Astrocyte of the spinal cord (primary cell): ENCODE measurements around the gene NAA25.
"Not testable (repeated sequence)": the region's sequence is repeated elsewhere in the genome, so short reads cannot be mapped to it uniquely, and the experiment has no call there.

Experiments
- DNase-seq: peaks from one replicate; pipeline ENCODE4 v3.0.0; 2011; ENCODE audit warnings: low read depth, low spot score
- H3K4me3 ChIP-seq: 2 replicates; pipeline ENCODE4 v1.5.1; 2011; ENCODE audit warnings: low read depth, mild to moderate bottlenecking, low read length, moderate library complexity
- in situ Hi-C: cut with HindIII; loops from 2 replicates; pipeline ENCODE4 v1.10.0; 2017; ENCODE audit warnings: low sequenced_read_pairs
- TF ChIP-seq, protein P1 (sequence below): IDR thresholded peaks from 2 replicates; pipeline ENCODE4 v1.5.1; 2012; ENCODE audit warnings: low read depth, mild to moderate bottlenecking, low read length, inconsistent platforms

NAA25 gene

DNA sequence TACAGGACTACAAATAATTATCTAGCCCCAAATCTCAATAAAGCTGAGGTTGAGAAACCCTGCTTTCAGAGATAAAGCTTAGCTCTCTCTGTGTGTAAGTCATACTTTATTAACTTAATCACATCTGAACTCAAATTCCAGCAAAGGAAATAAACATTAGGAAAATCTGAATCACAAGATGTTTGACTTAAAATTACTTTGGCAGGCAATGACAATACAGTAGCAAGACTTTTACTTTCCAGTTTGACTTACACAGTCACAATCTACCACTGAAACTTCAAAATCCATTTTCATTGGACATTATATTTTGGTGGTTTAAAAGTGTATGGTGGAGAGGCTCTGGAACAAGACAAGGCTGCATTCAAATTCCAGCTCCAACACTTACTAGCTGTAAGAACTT, 107.0 kb downstream of the NAA25 start:
- no peak for DNase-seq
- TF ChIP-seq, protein P1, sequence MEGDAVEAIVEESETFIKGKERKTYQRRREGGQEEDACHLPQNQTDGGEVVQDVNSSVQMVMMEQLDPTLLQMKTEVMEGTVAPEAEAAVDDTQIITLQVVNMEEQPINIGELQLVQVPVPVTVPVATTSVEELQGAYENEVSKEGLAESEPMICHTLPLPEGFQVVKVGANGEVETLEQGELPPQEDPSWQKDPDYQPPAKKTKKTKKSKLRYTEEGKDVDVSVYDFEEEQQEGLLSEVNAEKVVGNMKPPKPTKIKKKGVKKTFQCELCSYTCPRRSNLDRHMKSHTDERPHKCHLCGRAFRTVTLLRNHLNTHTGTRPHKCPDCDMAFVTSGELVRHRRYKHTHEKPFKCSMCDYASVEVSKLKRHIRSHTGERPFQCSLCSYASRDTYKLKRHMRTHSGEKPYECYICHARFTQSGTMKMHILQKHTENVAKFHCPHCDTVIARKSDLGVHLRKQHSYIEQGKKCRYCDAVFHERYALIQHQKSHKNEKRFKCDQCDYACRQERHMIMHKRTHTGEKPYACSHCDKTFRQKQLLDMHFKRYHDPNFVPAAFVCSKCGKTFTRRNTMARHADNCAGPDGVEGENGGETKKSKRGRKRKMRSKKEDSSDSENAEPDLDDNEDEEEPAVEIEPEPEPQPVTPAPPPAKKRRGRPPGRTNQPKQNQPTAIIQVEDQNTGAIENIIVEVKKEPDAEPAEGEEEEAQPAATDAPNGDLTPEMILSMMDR, result no peak
- in situ Hi-C loops, result no loop called here
- no peak overlapping the region for H3K4me3 ChIP-seq

DNA sequence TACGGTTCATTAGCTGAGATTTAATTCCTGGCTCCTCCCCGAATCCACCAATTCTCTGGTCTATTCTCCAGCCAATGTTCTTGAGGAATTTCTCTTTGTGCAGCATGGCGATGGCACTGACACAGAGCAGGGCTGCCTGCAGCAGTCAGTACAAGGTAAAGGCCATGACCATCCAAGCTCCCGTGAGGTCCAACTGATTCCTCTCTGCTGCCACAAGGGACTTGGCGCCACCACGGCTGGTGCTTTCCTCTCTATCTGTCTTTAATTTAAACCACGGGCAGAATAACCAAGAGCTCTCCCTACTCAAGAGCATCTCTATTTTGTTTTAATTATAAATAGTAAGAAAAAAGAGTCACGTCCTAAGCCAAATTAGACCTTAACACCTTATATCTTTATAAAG, 107.8 kb downstream of the NAA25 start:
- TF ChIP-seq, protein P1, result no peak
- no peak for DNase-seq
- in situ Hi-C loops, result no loop called here
- H3K4me3 ChIP-seq, result no peak overlapping the region

DNA sequence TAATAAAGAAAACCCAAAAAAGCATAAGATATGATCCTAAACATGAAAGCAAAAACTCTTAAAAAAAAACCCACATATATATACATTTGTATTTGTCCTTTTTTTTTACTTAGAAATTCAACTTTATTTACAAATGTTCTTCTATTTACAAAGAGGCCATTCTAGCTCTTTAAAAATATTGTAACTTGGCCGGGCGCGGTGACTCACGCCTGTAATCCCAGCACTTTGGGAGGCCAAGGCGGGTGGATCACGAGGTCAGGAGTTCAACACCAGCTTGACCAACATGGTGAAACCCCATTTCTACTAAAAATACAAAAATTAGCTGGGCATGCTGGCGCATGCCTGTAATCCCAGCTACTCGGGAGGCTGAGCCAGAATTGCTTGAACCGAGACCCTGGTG, 109.5 kb downstream of the NAA25 start:
- in situ Hi-C loops, H3K4me3 ChIP-seq, DNase-seq: not testable (repeated sequence)

DNA sequence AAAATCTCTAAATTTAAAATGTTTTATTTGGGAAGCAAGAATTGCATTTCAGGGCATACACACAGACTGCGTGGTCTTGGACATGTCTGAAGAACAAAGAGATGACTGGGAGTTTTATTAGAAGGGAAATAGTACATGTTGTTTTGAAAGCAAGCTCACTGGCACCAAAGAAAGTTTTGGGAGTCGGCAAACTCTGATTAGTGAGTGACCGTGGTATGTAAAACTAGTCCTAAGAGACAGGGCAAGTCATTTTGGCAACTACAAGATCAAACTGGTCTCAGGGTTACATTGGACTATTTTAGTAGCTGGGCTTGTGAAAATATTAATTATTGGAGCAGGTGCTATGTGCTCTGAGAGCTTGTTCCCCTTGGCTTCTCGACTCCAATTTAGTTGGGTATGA, 110.6 kb downstream of the NAA25 start:
- H3K4me3 ChIP-seq, result no peak overlapping the region
- TF ChIP-seq, protein P1, result no peak
- in situ Hi-C loops, result no loop called here
- DNase-seq, result no peak

DNA sequence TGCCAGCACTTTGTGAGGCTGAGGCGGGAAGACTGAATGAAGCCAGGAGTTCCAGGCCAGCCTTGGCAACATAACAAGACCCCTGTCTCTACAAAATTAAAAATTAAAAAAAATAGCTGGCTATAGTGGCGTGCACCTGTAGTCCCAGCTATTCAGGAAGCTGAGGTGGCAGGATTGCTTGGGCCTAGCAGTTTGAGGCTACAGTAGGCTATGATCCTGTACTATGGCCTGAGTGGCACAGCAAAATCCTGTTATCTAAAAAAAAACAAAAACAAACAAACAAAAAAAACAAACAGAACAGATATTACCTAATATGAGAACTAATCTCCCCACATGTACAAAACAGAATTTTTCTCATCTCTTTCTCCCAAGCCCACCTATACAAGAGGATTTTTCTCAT, 111.3 kb downstream of the NAA25 start:
- TF ChIP-seq, protein P1, result no peak
- in situ Hi-C loops, result no loop called here
- DNase-seq, result no peak

DNA sequence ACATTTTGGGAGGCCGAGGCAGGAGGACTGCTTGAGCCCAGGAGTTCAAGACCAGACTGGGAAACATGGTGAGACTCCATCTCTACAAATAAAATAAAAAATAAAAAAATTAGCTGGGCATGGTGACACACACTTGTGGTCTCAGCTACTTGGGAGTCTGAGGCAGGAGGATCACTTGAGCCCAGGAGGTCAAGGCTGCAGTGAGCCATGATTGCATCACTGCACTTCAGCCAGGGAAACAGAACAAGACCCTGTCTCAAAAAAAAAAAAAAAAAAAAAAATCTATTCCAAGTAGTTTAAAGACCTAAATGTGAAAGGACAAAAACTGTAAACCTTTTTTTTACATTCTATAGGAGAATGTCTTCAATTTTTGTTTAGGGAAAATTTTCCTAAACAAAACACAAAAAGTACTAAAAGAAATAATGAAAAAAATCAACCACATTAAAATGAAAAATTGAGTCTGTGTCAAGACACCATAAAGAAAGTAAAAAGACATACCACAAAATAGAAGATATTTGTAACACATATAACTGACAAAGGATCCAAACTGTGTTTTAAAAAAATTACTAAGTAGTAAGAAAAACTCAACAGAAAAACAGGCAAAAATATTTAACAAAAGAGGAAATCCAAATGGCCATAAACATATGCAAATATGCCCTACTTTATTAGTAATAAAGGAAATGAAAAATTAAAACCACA, 112.7 kb downstream of the NAA25 start:
- in situ Hi-C loops, result no loop called here
- TF ChIP-seq, protein P1, result no peak
- DNase-seq, result no peak
- no peak overlapping the region for H3K4me3 ChIP-seq

More for the DNA sequence above, 111.3 kb downstream of the NAA25 start:
- no peak overlapping the region for H3K4me3 ChIP-seq

DNA sequence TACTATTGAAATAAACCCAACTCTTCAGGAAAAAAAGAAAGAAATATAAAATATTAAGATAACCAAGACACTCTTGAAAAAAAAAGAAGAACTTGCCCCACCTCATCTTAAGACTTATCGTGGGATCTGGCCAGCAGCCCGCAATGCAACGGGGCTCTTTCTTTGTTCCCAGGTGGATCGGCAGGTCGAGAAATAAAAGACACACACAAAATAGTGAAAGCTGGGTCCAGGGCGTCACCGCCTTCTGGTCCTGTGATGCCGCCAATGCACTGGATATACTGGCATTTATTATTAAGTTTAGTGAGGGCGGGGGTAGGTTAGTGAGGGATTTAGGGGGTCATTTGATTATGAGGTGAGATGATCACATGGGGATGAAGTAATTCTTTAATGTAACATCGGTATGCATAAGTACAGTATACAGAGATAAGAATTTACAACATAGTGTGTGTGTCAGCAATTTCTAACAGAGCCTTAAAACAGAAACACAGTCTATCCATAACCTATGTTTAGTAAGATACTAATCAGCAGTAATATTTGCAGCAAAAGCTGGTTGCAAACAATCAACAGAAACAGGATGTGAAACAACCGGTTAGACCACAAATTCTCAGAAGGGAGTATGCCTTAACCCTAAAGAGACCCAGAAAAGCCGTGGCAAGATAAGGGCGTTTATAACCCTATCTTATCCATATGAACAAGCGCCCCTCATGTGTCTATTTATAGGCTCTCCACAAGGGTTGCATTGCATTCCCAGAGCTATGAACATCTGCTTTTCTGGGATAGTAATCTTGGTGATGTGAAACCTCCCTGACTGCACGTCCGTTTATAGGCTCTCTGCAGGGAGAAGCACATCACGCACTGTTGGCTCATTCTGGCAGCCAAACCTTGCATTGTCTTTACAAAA, 114.1 kb downstream of the NAA25 start:
- H3K4me3 ChIP-seq, in situ Hi-C loops, DNase-seq: not testable (repeated sequence)
